Loucy (cell line): ENCODE measurements around the gene SPDL1.
A peak's percentile ranks its signal among the peaks of the same experiment; 100 is the strongest.

Experiments used
- H2AFZ ChIP-seq: fragments of 200-600 bp; sonication (generic); 2 replicates; pipeline ENCODE4 v1.6.0; 2016; ENCODE audit warnings: antibody characterized with exemption, mild to moderate bottlenecking, low read length, moderate library complexity
- H3F3A ChIP-seq: fragments of 200-600 bp; 2 replicates; pipeline ENCODE4 v1.6.0; 2016; ENCODE audit warnings: antibody characterized with exemption, low read depth, mild to moderate bottlenecking
- H3K27me3 ChIP-seq: fragments of 200-600 bp; sonication (generic); 2 replicates; pipeline ENCODE4 v1.6.1; 2014; ENCODE audit warnings: low read length, mild to moderate bottlenecking; ENCODE audit not compliant: insufficient read depth, poor library complexity, severe bottlenecking
- H3K36me3 ChIP-seq: fragments of 200-600 bp; sonication (generic); 2 replicates; pipeline ENCODE4 v1.6.1; 2016; ENCODE audit warnings: low read length; ENCODE audit not compliant: insufficient read depth
- H3K4me1 ChIP-seq: fragments of 200-600 bp; sonication (generic); 2 replicates; pipeline ENCODE4 v1.5.1; 2014; ENCODE audit warnings: low read length, mild to moderate bottlenecking; ENCODE audit not compliant: insufficient read depth, poor library complexity, severe bottlenecking
- H3K4me2 ChIP-seq: fragments of 200-600 bp; sonication (generic); 2 replicates; pipeline ENCODE4 v1.6.0; 2014; ENCODE audit warnings: antibody characterized with exemption, low read length, low read depth, mild to moderate bottlenecking; ENCODE audit not compliant: poor library complexity, severe bottlenecking
- H3K4me3 ChIP-seq: fragments of 200-600 bp; sonication (generic); 2 replicates; pipeline ENCODE4 v1.5.1; 2014; ENCODE audit warnings: low read length, mild to moderate bottlenecking, mixed read lengths; ENCODE audit not compliant: poor library complexity, severe bottlenecking
- H3K79me2 ChIP-seq: fragments of 200-600 bp; sonication (generic); 2 replicates; pipeline ENCODE4 v1.6.1; 2014; ENCODE audit warnings: low read length; ENCODE audit not compliant: insufficient read depth
- H3K9ac ChIP-seq: fragments of 200-600 bp; sonication (generic); 2 replicates; pipeline ENCODE4 v1.6.0; 2014; ENCODE audit warnings: mild to moderate bottlenecking, low read depth, low read length, moderate library complexity; ENCODE audit not compliant: poor library complexity, severe bottlenecking
- H3K9me2 ChIP-seq: fragments of 200-600 bp; sonication (generic); replicated peaks from 2 replicates; pipeline ENCODE4 v1.6.1; 2016; ENCODE audit warnings: low read depth, low read length, mixed read lengths
- H3K9me3 ChIP-seq: fragments of 200-600 bp; sonication (generic); 2 replicates; pipeline ENCODE4 v1.6.1; 2014; ENCODE audit warnings: mild to moderate bottlenecking, antibody characterized with exemption, low read length, low read depth; ENCODE audit not compliant: insufficient read depth
- H4K20me1 ChIP-seq: fragments of 200-600 bp; sonication (generic); 2 replicates; pipeline ENCODE4 v1.6.0; 2014; ENCODE audit warnings: antibody characterized with exemption, low read length, mild to moderate bottlenecking; ENCODE audit not compliant: insufficient read depth, poor library complexity, severe bottlenecking
- EZH2phosphoT487 ChIP-seq: fragments of 200-600 bp; IDR thresholded peaks from 2 replicates; pipeline ENCODE4 v1.6.1; 2018; ENCODE audit warnings: antibody characterized with exemption, mild to moderate bottlenecking, moderate library complexity, borderline replicate concordance
- TF ChIP-seq, protein P1 (sequence below): fragments of 200-600 bp; sonication (generic); conservative IDR thresholded peaks from 2 replicates; pipeline ENCODE4 v1.5.1; 2014; ENCODE audit warnings: mild to moderate bottlenecking, antibody characterized with exemption, low read length

Gene SPDL1

DNA sequence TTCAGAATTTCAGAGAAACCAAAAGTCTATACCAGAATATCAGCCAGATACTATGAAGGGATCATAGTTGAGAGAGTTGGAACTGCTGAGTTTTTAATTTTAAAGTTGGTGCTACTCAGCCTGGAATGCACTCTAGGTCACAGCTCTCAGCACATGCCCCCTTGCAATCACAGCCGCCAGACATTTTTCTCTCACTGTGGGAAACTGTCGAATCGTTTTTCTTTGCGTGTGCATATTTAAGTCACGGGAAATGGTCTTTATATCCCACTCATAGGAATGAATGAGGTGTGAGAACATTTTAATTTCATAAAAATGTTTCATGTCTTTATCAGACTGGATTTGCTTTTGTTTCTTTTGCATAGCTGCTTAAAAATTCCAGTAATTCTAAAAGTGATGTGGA is 12.2 kb upstream of the SPDL1 start:
- Histone ChIP-seq H3F3A (no peaks in the 10 kb centered on the region), H3K27me3 (no peaks in the 10 kb centered on the region), H3K79me2 (no peaks in the 10 kb centered on the region), H4K20me1 (no peaks in the 10 kb centered on the region), H3K9ac (no peak overlapping the region), H2AFZ (no peak overlapping the region), H3K9me3 (no peaks in the 10 kb centered on the region), H3K4me3 (no peak overlapping the region), H3K9me2 (no peaks in the 10 kb centered on the region), H3K4me1 (no peaks in the 10 kb centered on the region), H3K36me3 (no peaks in the 10 kb centered on the region), H3K4me2 (no peak overlapping the region)
- TF ChIP-seq EZH2phosphoT487, result no peak

DNA sequence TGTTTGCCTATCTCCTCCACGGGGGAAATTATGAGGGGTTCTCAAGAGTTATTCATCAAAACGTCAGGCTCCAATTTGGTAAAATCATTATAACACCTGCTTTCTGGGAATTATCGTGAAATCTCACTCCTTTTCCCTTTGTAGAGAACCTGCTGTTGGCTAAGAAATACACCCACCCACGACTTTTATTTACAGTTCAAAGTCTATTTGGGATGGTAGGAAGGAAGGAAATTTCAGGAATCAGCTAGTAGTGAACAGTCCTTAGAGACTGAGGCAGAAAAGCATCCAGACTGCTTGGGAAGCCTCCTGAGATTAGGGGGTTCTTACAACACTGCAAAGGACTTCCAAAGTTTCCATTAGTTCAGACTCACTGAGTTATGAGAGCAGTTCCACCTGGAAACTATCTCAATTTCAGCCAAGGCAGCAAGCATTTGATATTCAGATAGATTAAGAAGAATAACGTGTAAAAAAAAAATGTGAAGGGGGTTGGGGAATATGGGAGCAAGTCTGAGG is 9.4 kb upstream of the SPDL1 start:
- Histone ChIP-seq H3K9me2 (no peaks in the 10 kb centered on the region), H3K4me1 (no peaks in the 10 kb centered on the region), H3K4me2 (no peak overlapping the region), H3F3A (no peaks in the 10 kb centered on the region), H3K4me3 (no peak overlapping the region), H3K27me3 (no peaks in the 10 kb centered on the region), H2AFZ (no peak overlapping the region), H3K36me3 (no peaks in the 10 kb centered on the region), H4K20me1 (no peaks in the 10 kb centered on the region), H3K79me2 (no peaks in the 10 kb centered on the region), H3K9me3 (no peaks in the 10 kb centered on the region), H3K9ac (no peak overlapping the region)
- TF ChIP-seq, protein P1, sequence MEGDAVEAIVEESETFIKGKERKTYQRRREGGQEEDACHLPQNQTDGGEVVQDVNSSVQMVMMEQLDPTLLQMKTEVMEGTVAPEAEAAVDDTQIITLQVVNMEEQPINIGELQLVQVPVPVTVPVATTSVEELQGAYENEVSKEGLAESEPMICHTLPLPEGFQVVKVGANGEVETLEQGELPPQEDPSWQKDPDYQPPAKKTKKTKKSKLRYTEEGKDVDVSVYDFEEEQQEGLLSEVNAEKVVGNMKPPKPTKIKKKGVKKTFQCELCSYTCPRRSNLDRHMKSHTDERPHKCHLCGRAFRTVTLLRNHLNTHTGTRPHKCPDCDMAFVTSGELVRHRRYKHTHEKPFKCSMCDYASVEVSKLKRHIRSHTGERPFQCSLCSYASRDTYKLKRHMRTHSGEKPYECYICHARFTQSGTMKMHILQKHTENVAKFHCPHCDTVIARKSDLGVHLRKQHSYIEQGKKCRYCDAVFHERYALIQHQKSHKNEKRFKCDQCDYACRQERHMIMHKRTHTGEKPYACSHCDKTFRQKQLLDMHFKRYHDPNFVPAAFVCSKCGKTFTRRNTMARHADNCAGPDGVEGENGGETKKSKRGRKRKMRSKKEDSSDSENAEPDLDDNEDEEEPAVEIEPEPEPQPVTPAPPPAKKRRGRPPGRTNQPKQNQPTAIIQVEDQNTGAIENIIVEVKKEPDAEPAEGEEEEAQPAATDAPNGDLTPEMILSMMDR, result no peak
- TF ChIP-seq EZH2phosphoT487, result no peak

DNA sequence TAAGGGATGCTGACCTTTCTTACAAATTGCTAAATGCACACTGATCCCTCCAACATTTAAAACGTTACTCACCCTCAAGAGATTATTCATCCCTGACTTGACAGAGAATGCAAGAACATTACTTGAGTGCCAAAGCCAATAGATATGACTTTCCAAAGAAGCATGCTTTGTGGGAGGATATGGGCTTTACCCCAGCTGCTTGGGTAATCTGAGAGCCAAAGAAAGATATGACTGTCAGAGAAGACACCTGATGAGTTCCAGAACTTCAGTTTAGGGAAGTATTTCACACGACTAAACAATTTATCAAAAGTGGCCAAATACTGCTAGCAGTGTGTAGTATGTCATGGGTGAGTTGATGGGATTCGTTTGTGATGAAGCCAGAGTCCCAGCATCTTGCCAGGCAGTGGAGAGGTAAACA is 7.4 kb upstream of the SPDL1 start:
- Histone ChIP-seq H3K4me2 (no peak overlapping the region), H3K9ac (no peak overlapping the region), H3F3A (no peaks in the 10 kb centered on the region), H3K9me2 (no peaks in the 10 kb centered on the region), H4K20me1 (no peaks in the 10 kb centered on the region), H3K79me2 (no peaks in the 10 kb centered on the region), H3K27me3 (no peaks in the 10 kb centered on the region), H2AFZ (no peak overlapping the region), H3K36me3 (no peaks in the 10 kb centered on the region), H3K4me3 (no peak overlapping the region), H3K4me1 (no peaks in the 10 kb centered on the region), H3K9me3 (no peaks in the 10 kb centered on the region)
- TF ChIP-seq EZH2phosphoT487, result no peak
- TF ChIP-seq, protein P1, result no peak

DNA sequence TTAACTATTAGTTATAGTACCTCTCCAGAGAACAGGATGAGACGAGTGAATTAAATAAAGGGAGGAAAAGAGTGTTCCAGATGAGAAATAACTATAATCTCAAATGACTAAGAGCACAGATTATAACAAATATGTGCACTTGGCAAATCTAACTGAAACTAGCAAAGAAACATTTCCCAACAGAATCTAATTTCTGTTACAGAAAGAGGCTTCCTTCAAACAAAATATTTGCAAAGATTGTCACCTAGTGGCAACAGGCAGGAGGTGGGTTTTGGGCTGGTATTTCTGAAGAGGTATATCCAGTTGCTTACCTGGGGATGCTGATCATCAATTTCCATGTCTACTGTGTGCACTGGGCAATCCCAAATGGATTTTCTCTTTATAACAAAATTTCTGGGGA is 5.6 kb upstream of the SPDL1 start:
- Histone ChIP-seq H3K9ac (no peak overlapping the region), H3K36me3 (no peaks in the 10 kb centered on the region), H3K9me2 (no peaks in the 10 kb centered on the region), H3K79me2 (no peaks in the 10 kb centered on the region), H3K27me3 (no peaks in the 10 kb centered on the region), H3K9me3 (no peaks in the 10 kb centered on the region), H3K4me3 (no peak overlapping the region), H3K4me2 (no peak overlapping the region), H2AFZ (no peak overlapping the region), H3K4me1 (no peaks in the 10 kb centered on the region), H3F3A (no peaks in the 10 kb centered on the region), H4K20me1 (no peaks in the 10 kb centered on the region)
- TF ChIP-seq, protein P1, result peak; percentile 42
- no peak for TF ChIP-seq EZH2phosphoT487
